DND-41 (cell line): Measurements from ENCODE around the gene ZNF609.

Experiments used
- ATAC-seq: fragments of 200-7000 bp; cut with Tn5 transposase; 3 replicates; pipeline ENCODE4 v1.9.1; 2021; ENCODE audit warnings: low read depth; ENCODE audit not compliant: insufficient read depth
- DNase-seq: peaks from one replicate; pipeline ENCODE4 v3.0.0-alpha.2; 2020
- H2AFZ ChIP-seq: 2 replicates; pipeline ENCODE4 v1.6.0; 2012; ENCODE audit warnings: low read depth, low read length
- H3K27ac ChIP-seq: 2 replicates; pipeline ENCODE4 v1.5.1; 2012; ENCODE audit warnings: low read length, inconsistent platforms
- H3K27me3 ChIP-seq: fragments of 200-600 bp; sonication (generic); 2 replicates; pipeline ENCODE4 v1.6.0; 2012; ENCODE audit warnings: low read length, mild to moderate bottlenecking, inconsistent platforms; ENCODE audit not compliant: insufficient read depth, poor library complexity
- H3K36me3 ChIP-seq: 2 replicates; pipeline ENCODE4 v1.5.1; 2012; ENCODE audit warnings: low read length, inconsistent platforms; ENCODE audit not compliant: insufficient read depth
- H3K4me1 ChIP-seq: 2 replicates; pipeline ENCODE4 v1.5.1; 2012; ENCODE audit warnings: mild to moderate bottlenecking, low read length; ENCODE audit not compliant: insufficient read depth
- H3K4me2 ChIP-seq: 2 replicates; pipeline ENCODE4 v1.6.0; 2012; ENCODE audit warnings: mild to moderate bottlenecking, moderate library complexity, low read length, inconsistent platforms; ENCODE audit not compliant: insufficient read depth
- H3K4me3 ChIP-seq, 2 experiments: fragments of 200-600 bp in 1 of 2; shearing (Covaris generic) in 1 of 2; 2 replicates each; pipeline ENCODE4 v1.5.1; 2012 to 2016; ENCODE audit warnings: inconsistent platforms in 2 of 2, low read length in 2 of 2, mild to moderate bottlenecking in 2 of 2, low read depth in 1 of 2, moderate library complexity in 1 of 2
- H3K79me2 ChIP-seq: 2 replicates; pipeline ENCODE4 v1.6.0; 2012; ENCODE audit warnings: low read length, inconsistent platforms; ENCODE audit not compliant: insufficient read depth
- H3K9ac ChIP-seq: 2 replicates; pipeline ENCODE4 v1.6.0; 2012; ENCODE audit warnings: low read depth, mild to moderate bottlenecking, inconsistent platforms, low read length, moderate library complexity
- H3K9me3 ChIP-seq: 2 replicates; pipeline ENCODE4 v1.5.1; 2012; ENCODE audit warnings: low read length, moderate library complexity, mild to moderate bottlenecking, inconsistent platforms; ENCODE audit not compliant: insufficient read depth, severe bottlenecking
- H4K20me1 ChIP-seq: 2 replicates; pipeline ENCODE4 v1.6.0; 2012; ENCODE audit warnings: low read length; ENCODE audit not compliant: insufficient read depth
- EZH2 ChIP-seq: IDR thresholded peaks from 3 replicates; pipeline ENCODE4 v1.6.1; 2012; ENCODE audit warnings: borderline replicate concordance, low read depth, mild to moderate bottlenecking, moderate library complexity, low read length, inconsistent platforms; ENCODE audit not compliant: severe bottlenecking
- TF ChIP-seq, protein P1 (sequence below): IDR thresholded peaks from 2 replicates; pipeline ENCODE4 v1.5.1; 2012; ENCODE audit warnings: borderline replicate concordance, low read length, moderate library complexity, mild to moderate bottlenecking; ENCODE audit not compliant: poor library complexity, severe bottlenecking; ENCODE audit errors: extremely low read depth

The ZNF609 gene

DNA sequence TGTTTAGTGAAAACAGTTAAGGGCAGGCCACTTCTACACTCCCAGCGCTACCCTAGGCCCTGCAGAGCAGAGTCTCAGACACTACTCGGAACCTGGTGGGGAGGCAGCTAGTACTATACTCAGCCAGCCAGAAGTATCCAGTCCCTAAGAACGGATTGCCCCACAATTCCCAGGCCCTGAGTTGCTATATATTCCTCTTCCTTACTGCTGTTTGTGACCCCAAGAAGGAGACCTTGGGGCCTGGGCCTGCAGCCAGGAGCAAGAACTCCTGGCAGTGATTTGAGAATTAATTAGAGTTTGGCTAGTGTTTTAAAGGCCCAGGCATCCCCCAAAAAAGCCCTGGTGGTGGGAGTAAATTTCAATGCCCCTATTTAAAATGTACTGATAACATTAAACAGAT lies 227.3 kb downstream of the ZNF609 start:
- peaks cover 6% of the 10 kb centered on the region for H3K79me2 ChIP-seq
- H3K27ac ChIP-seq = no peak overlapping the region
- H3K27me3 ChIP-seq = no peaks in the 10 kb centered on the region
- H3K9ac ChIP-seq = no peak overlapping the region
- H3K4me2 ChIP-seq = no peak overlapping the region
- H3K9me3 ChIP-seq = no peaks in the 10 kb centered on the region
- H3K36me3 ChIP-seq = peaks cover 76% of the 10 kb centered on the region
- peaks cover 3% of the 10 kb centered on the region; the same call in 1 of the 2 replicates for H4K20me1 ChIP-seq
- H2AFZ ChIP-seq = no peak overlapping the region
- TF ChIP-seq EZH2 = no peak
- TF ChIP-seq, protein P1, sequence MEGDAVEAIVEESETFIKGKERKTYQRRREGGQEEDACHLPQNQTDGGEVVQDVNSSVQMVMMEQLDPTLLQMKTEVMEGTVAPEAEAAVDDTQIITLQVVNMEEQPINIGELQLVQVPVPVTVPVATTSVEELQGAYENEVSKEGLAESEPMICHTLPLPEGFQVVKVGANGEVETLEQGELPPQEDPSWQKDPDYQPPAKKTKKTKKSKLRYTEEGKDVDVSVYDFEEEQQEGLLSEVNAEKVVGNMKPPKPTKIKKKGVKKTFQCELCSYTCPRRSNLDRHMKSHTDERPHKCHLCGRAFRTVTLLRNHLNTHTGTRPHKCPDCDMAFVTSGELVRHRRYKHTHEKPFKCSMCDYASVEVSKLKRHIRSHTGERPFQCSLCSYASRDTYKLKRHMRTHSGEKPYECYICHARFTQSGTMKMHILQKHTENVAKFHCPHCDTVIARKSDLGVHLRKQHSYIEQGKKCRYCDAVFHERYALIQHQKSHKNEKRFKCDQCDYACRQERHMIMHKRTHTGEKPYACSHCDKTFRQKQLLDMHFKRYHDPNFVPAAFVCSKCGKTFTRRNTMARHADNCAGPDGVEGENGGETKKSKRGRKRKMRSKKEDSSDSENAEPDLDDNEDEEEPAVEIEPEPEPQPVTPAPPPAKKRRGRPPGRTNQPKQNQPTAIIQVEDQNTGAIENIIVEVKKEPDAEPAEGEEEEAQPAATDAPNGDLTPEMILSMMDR = no peak
- H3K4me3 ChIP-seq = no peak overlapping the region
- no peaks in the 10 kb centered on the region for H3K4me1 ChIP-seq
- ATAC-seq (no peak), DNase-seq (no peak)

DNA sequence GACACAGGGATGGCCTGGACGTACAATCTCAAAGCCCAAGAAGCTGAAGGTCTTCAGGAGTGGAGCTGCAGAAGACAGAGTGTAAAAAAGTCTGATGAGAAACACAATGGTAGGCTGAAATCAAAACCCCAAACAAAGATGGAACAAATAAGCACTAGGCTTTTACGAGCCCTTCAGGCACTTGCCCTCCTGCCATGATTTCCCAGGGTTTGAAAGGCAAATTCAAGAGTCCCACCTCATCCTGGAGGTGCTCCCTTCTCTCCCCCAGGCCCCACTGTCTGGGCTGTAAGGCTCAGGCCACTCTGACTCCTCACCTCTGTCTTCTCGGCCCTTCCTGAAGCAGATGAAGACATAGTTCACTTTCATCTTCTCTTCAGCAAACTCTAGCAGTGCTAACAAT lies 228.4 kb downstream of the ZNF609 start:
- Histone ChIP-seq H3K36me3 (peaks cover 73% of the 10 kb centered on the region), H4K20me1 (peaks cover 3% of the 10 kb centered on the region; the same call in 1 of the 2 replicates), H3K4me2 (no peak overlapping the region), H3K27me3 (no peaks in the 10 kb centered on the region), H3K9ac (no peak overlapping the region), H3K4me3 (no peak overlapping the region), H3K79me2 (peaks cover 13% of the 10 kb centered on the region), H3K9me3 (no peaks in the 10 kb centered on the region), H2AFZ (no peak overlapping the region), H3K4me1 (no peaks in the 10 kb centered on the region), H3K27ac (no peak overlapping the region)
- TF ChIP-seq EZH2 = no peak
- TF ChIP-seq, protein P1 = no peak
- no peak for DNase-seq
- ATAC-seq = no peak

DNA sequence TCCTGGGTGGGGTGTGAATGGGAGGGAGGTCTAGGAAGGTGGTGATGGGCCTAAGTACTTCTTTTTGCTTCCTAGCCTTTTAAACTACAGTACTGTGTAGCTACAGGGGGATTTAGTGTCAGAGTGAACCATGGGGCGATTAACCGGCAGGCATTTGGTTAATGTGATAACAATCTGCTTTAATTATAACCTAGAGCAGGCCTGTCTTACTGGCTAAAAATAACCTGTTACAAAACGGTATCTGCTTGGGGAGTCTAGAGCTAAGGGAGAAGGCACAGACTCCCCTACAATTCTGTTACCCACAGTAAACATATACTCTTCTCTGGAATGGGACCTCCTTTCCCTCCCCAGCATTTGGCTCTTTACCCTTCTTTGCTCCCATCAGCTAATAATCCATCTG lies 229.6 kb downstream of the ZNF609 start:
- Histone ChIP-seq H3K36me3 (peaks cover 63% of the 10 kb centered on the region), H3K9me3 (no peaks in the 10 kb centered on the region), H3K27me3 (no peaks in the 10 kb centered on the region), H3K27ac (no peak overlapping the region), H2AFZ (no peak overlapping the region), H3K4me3 (no peak overlapping the region), H3K4me2 (no peak overlapping the region), H3K9ac (no peak overlapping the region), H3K79me2 (peaks cover 21% of the 10 kb centered on the region), H3K4me1 (no peaks in the 10 kb centered on the region), H4K20me1 (peaks cover 6% of the 10 kb centered on the region)
- TF ChIP-seq EZH2 = no peak
- TF ChIP-seq, protein P1 = no peak
- DNase-seq = no peak
- no peak for ATAC-seq
